Adipocyte (in vitro differentiated cells): ENCODE data around the gene SP4.
A peak's percentile ranks its signal among the peaks of the same experiment; 100 is the strongest.
"Not testable (repeated sequence)": the region's sequence is repeated elsewhere in the genome, so short reads cannot be mapped to it uniquely, and the experiment has no call there.

Source experiments
- DNase-seq: peaks from one replicate; pipeline ENCODE4 v3.0.0-alpha.2; 2015; ENCODE audit warnings: low read depth
- H3K27me3 ChIP-seq: replicated peaks from 2 replicates; pipeline ENCODE4 v1.7.0; 2013; ENCODE audit warnings: mild to moderate bottlenecking, low read length, moderate library complexity; ENCODE audit not compliant: control insufficient read depth, insufficient read depth
- H3K36me3 ChIP-seq: 2 replicates; pipeline ENCODE4 v1.7.0; 2013; ENCODE audit warnings: low read length, mild to moderate bottlenecking, moderate library complexity; ENCODE audit not compliant: control insufficient read depth, insufficient read depth, severe bottlenecking
- H3K4me1 ChIP-seq: 2 replicates; pipeline ENCODE4 v1.7.0; 2013; ENCODE audit warnings: mild to moderate bottlenecking, low read length, moderate library complexity; ENCODE audit not compliant: control insufficient read depth, insufficient read depth
- H3K4me3 ChIP-seq: 2 replicates; pipeline ENCODE4 v1.7.0; 2013; ENCODE audit warnings: mild to moderate bottlenecking, low read length, moderate library complexity
- H3K9ac ChIP-seq: 2 replicates; pipeline ENCODE4 v1.7.0; 2013; ENCODE audit warnings: mild to moderate bottlenecking, low read length, moderate library complexity
- H3K9me3 ChIP-seq: 2 replicates; pipeline ENCODE4 v1.7.0; 2013; ENCODE audit warnings: mild to moderate bottlenecking, low read length, moderate library complexity; ENCODE audit not compliant: control insufficient read depth

SP4 gene

DNA sequence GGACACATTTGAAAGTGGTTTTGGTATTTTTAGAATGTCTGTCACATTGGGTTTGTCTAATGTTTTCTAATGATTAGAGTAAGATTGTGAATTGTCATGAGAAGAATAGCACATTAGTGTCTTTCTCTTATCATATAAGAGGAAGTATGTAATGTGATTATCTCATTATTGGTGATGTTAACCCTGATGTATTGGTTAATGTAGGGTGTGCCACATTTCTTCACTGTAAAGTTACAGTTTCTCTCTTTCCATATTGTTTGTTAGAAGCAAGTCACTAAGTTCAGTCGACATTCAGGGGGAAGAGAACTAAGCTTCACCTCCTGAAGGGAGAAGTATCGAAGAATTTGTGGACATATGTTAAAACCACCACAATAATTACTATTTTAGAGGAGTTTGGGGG lies 58.6 kb downstream of the SP4 start:
- Histone ChIP-seq H3K36me3 (no peaks in the 10 kb centered on the region), H3K27me3 (no peaks in the 10 kb centered on the region), H3K4me3 (no peak overlapping the region), H3K4me1 (no peaks in the 10 kb centered on the region), H3K9ac (no peak overlapping the region), H3K9me3 (no peaks in the 10 kb centered on the region)
- DNase-seq: no peak

DNA sequence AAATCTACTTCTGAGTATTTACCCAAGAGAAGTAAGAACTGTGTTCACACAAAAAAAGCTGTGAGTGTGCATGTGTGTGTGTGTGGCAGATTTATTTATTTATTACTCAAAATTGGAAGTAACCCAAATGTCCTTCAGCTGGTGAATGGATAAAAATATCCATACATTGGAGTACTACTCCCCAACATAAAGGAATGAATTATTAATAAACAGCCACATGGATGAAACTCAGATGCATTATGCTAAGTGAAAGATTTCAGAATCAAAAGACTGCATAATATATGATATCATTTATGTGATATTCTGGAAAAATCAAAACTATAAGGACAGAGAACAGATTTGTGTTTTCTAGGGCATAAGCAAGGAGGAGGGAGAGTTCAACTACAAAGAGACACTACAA lies 67.8 kb downstream of the SP4 start:
- no peak for DNase-seq
- peaks cover 20% of the 10 kb centered on the region for H3K9me3 ChIP-seq
- H3K4me1 ChIP-seq: no peaks in the 10 kb centered on the region
- no peak overlapping the region for H3K9ac ChIP-seq
- H3K27me3 ChIP-seq: no peaks in the 10 kb centered on the region
- H3K4me3 ChIP-seq: no peak overlapping the region
- no peaks in the 10 kb centered on the region for H3K36me3 ChIP-seq

DNA sequence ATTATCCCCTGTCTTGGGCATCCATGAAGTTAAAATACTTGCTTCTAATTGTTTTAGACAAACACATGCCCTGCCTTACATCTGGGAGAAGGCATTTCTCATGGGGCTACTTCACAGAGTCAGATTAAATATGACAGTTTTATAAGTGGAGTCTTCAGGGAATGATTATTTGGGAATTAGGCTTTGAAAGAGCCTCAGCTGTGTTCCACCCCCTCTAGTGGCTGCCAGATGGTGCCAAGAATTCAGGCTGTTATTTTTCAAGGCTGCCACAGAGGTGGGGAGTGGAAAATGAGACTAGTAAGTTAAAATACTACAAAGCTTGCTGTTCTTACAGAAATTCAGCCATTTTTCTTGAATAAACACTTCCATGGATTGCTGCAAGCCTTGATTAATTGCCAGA lies 69.2 kb downstream of the SP4 start:
- DNase-seq: peak; percentile 23
- Histone ChIP-seq H3K9me3 (peaks cover 20% of the 10 kb centered on the region), H3K27me3 (no peaks in the 10 kb centered on the region), H3K4me3 (no peak overlapping the region), H3K9ac (no peak overlapping the region), H3K4me1 (no peaks in the 10 kb centered on the region), H3K36me3 (no peaks in the 10 kb centered on the region)

DNA sequence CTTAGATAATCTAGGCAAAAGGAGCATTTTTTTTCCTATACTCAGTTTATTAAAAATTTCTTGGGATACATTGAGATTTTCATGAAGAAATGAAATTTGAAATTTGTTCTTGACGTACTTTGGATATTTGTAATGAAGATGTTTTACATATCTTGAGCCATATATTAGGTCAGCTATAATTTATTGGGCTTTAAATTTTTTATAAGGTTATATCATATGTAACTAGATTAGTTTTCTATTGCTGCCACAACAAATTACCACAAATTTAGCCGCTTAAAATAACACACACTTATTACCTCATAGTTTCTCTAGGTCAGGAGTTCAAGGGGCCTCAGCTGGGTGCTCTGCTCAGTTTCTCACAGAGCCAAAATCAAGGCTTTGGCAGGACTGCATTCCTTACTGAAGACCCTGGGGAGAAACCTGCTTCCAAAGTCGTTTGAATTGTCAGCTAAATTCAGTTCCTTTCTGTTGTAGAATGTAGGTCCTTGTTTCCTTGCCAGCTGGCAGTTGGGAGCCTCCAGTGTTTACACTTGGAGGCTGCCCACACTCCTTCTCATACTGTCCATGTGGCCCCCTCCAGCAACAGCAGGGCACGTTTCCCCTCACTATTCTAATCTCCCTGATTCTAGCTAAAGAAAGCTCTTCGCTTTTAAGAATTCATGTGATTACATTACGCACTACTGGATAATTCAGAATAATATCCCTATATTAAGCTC lies 72.4 kb downstream of the SP4 start:
- no peaks in the 10 kb centered on the region for H3K36me3 ChIP-seq
- no peak for DNase-seq
- no peaks in the 10 kb centered on the region for H3K9me3 ChIP-seq
- no peaks in the 10 kb centered on the region for H3K27me3 ChIP-seq
- no peaks in the 10 kb centered on the region for H3K4me1 ChIP-seq
- H3K4me3 ChIP-seq: no peak overlapping the region
- no peak overlapping the region for H3K9ac ChIP-seq

DNA sequence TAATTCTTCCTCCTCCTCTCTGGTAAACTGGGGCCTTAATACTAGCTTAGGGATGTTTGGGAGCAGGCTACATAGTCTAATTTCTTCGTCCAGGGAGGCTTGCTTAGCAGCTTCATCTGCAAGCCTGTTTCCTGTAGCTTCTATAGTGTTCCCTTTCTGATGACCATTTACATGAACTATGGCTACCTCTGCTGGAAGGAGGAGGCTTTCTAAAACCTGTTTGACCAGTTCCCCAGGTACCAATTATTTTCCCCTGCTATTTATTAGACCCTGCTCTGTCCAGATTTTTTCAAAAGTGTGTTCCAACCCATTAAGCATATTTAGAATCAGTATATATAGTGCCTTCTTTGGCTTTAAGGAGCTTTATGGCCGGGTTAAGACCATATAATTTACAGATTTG lies 76.1 kb downstream of the SP4 start:
- H3K36me3 ChIP-seq: no peaks in the 10 kb centered on the region
- no peaks in the 10 kb centered on the region for H3K27me3 ChIP-seq
- no peak overlapping the region for H3K4me3 ChIP-seq
- H3K9me3 ChIP-seq: no peaks in the 10 kb centered on the region
- no peak for DNase-seq
- H3K4me1 ChIP-seq: no peaks in the 10 kb centered on the region
- no peak overlapping the region for H3K9ac ChIP-seq

DNA sequence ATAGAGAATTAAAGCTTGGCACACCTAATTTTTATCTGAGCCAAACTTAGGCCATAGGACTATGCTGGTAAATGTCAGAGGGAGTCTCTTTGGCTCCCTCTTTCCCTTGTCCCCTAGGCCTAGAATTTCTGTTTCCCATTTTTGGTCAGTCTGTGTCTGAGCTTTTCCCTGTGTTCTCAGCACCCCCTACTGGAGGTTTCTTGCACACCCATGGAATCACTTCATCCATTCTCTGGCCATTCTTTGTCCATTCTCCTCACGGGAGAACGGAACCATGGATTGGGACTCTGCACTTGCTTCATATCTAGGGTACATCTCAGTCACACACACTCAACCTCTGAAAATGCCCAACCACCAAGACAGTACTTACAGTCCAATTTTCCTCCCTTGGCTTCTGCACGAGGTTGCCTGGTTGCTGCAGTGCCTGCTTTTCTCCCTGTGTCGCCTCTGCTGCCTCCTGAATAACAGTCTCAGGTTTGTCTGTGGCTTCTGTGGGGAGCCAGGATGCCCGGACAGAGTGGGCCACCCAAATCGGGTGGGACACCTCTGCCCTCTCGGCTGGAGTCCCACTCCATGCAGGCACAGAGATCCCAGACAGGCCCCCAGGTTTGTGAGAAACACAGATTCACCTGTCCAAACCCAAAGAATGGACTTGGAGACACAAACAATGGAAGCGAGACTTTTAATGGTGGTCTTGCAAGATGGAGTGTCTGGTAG lies 79.9 kb downstream of the SP4 start:
- H3K27me3 ChIP-seq: no peaks in the 10 kb centered on the region
- no peak overlapping the region for H3K4me3 ChIP-seq
- H3K36me3 ChIP-seq: no peaks in the 10 kb centered on the region
- peak; percentile 67 for DNase-seq
- H3K4me1 ChIP-seq: no peaks in the 10 kb centered on the region
- H3K9me3 ChIP-seq: no peaks in the 10 kb centered on the region
- H3K9ac ChIP-seq: no peak overlapping the region

DNA sequence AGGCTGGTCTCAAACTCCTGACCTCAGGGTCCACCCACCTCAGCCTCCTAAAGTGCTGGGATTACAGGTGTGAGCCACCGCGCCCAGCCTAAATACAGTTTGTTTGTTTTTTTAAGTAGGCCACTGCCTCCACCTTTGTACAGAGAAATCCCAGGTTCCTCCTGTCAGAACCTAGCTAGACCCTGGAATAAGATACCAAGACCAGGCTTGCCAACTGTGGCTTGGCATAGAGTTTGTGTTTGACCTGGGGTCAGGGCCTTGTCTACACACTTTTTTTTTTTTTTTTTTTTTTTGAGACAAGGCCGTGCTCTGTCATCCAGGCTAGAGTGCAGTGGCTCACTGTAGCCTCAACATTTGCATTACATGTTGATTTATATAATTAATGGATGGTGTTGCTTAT lies 80.7 kb downstream of the SP4 start:
- Histone ChIP-seq H3K36me3 (no peaks in the 10 kb centered on the region), H3K4me1 (no peaks in the 10 kb centered on the region), H3K27me3 (no peaks in the 10 kb centered on the region), H3K9me3 (no peaks in the 10 kb centered on the region), H3K4me3 (no peak overlapping the region), H3K9ac (no peak overlapping the region)
- DNase-seq: no peak

DNA sequence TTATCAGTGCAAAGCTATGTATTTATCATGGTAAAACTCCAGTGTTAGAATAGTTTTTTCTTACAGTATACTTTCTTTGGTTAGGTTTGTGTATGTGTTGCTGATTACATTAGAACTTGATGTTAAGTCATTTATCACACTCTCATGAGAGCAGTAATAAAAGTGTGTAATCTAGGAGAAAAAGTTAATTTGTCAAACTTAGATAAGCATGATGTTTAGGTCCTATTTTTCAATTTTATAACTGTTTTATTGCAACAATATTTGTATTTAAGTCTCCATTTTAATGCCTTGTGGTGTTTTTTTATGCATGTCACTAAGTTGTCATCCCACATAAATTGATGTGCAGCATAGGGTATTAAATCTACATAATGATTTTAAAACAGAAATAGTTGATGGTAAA lies 86.2 kb downstream of the SP4 start:
- no peak for DNase-seq
- Histone ChIP-seq H3K9ac (no peak overlapping the region), H3K36me3 (no peaks in the 10 kb centered on the region), H3K9me3 (no peaks in the 10 kb centered on the region), H3K4me1 (no peaks in the 10 kb centered on the region), H3K27me3 (no peaks in the 10 kb centered on the region), H3K4me3 (no peak overlapping the region)

DNA sequence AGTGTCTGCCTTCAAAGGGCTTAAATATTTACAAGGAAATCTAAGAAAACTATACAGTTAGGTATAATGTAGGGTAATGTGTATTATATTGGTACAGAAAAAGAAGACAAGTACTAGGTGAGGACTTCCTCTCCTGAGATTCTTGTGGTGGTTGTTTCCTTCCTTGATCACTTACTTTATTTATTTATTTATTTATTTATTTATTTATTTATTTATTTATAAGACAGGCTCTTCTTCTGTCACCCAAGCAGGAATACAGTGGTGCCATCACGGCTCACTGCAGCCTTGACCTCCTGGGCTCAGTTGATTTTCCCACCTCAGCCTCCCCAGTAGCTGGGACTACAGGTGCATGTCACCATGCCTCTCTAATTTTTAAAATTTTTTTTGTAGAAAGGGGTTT lies 96.8 kb downstream of the SP4 start:
- no peak for DNase-seq
- H3K27me3 ChIP-seq: peaks cover under 1% of the 10 kb centered on the region
- H3K4me3 ChIP-seq: no peak overlapping the region
- H3K4me1 ChIP-seq: no peaks in the 10 kb centered on the region
- no peaks in the 10 kb centered on the region for H3K9me3 ChIP-seq
- no peaks in the 10 kb centered on the region for H3K36me3 ChIP-seq
- no peak overlapping the region for H3K9ac ChIP-seq

DNA sequence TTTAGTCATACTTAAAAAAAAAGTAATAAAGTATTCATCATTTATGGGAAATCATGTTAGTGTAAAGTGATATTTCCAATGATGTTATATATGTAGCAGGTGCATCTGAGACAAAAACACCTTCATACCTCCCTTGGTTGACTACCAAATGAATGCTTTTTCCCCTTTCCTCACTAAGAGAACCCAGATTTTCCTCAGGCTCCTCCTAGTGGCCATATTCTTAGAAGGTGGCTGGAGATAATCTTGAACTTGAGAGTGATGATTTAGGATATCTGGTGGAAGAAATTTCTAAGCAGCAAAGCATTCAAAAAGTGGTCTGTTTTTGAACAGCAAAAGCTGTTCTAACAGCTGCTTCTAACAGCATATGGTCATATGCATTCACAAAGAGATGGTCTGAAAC lies 98.1 kb downstream of the SP4 start:
- no peak overlapping the region for H3K9ac ChIP-seq
- H3K36me3 ChIP-seq: no peaks in the 10 kb centered on the region
- peak; percentile 52 for DNase-seq
- no peaks in the 10 kb centered on the region for H3K4me1 ChIP-seq
- no peaks in the 10 kb centered on the region for H3K9me3 ChIP-seq
- no peak overlapping the region for H3K4me3 ChIP-seq
- peaks cover 2% of the 10 kb centered on the region for H3K27me3 ChIP-seq

DNA sequence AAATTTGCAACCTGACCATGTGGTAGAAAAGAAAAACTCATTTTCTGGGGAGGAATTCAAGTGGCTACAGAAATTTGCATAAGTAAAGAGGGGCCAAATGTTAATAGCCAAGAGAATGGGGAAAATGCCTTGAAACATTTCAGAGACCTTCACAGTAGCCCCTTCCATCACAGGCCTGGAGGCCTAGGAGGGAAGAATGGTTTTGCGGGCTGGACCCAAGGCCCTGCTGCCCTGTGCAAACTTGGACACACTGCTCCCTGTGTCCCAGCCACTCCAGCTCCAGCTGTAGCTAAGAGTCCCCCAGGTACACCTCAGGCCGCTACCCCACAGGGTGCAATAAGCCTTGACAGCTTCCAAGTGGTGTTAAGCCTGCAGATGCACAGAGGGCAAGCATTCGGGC lies 98.6 kb downstream of the SP4 start:
- Histone ChIP-seq H3K36me3 (no peaks in the 10 kb centered on the region), H3K27me3 (peaks cover 2% of the 10 kb centered on the region), H3K4me1 (no peaks in the 10 kb centered on the region), H3K9me3 (no peaks in the 10 kb centered on the region), H3K4me3 (no peak overlapping the region), H3K9ac (no peak overlapping the region)
- DNase-seq: no peak

DNA sequence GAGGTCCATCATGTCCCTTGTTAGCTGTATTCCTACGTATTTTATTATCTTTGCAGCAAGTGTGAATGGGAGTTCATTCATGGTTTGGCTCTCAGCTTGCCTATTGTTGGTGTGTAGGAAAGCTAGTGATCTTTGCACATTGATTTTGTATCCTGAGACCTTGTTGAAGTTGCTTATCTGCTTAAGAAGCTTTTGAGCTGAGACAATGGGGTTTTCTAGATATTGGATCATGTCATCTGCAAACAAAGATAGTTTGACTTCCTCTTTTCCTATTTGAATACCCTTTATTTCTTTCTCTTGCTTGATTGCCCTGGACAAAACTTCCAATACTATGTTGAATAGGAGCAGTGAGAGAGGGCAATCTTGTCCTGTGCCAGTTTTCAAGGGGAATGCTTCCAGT lies 104.6 kb downstream of the SP4 start:
- H3K27me3 ChIP-seq, H3K9me3 ChIP-seq, H3K4me1 ChIP-seq, H3K9ac ChIP-seq, H3K36me3 ChIP-seq, H3K4me3 ChIP-seq, DNase-seq: not testable (repeated sequence)
